GM21381 (cell line): ENCODE results near the gene PRSS35.
"Not testable (repeated sequence)": the region's sequence is repeated elsewhere in the genome, so short reads cannot be mapped to it uniquely, and the experiment has no call there.

Experiments used
- ATAC-seq: cut with Tn5 transposase; IDR thresholded peaks from one replicate; pipeline ENCODE4 v1.9.1; 2021; ENCODE audit warnings: mild to moderate bottlenecking, moderate library complexity; ENCODE audit not compliant: unreplicated experiment

The PRSS35 gene

GRCh38 chr6:83514866-83515466 is 2.6 kb downstream of the PRSS35 start:
- ATAC-seq, result no peak

DNA sequence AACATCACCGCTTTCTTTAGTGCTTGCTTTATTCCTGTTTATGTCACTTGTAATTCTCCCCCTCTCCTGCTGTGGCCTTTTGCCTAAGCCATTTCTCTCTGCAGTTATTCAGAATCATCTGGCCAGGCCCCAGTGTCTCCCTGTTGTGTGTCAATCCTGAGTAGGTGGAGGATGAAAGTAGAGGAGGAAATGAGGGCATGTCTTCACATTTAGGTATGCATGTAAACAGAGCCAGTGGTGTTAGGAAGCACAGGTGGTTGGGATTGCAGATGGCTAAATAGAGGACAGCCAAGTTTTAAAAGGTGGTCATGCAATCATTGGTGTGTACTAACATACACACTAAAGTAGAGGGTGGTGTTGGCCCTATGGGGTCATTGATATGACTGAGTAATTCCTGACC is 5.2 kb downstream of the PRSS35 start:
- no peak for ATAC-seq

GRCh38 chr6:83518816-83519480 is 6.6 kb downstream of the PRSS35 start:
- ATAC-seq, result no peak

- peak; percentile 84 for ATAC-seq
Measured at GRCh38 chr6:83536034-83536646, 23.8 kb downstream of the PRSS35 start.

DNA sequence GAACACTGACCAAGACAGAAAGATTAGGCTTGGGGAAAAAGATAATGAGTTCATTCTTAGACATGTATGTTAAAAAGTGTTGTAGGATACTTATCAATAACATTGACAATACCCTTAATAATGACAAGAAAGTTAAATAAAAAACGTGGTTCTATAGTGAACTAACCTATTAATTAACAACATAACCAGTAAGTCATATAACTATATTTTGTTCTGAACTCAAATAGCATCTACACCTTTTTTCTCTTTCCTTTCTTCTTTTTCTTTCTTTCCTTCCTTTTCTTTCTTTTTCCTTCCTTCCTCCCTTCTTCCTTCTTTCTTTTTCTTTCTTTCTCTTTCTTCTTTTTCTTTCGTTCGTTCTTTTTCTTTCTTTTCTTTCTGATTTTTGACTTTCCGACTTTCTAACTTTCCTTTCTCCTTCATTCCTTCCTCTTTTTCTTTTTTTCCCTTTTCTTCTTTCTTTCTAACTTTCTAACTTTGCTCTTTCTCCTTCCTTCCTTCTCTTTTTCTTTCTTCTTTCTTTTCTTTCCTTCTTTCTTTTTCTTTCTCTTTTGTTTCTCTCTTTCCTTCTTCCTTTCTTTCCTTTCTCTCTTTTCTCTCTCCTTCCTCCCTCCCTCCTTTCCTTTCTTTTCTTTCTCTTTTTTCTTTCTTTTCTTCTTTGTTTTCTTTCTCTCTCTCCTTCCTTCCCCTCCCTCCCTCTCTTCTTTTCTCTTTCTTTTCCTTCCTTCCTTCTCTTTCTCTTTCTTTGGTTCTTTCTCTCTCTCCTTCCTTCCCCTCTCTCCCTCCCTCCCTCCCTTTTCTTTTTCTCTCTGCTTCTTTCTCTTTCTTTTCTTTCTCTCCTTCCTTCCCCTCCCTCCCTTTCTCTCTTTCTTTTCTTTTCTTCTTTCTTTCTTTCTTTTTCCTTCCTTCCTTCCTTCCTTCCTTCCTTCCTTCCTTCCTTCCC is 24.6 kb downstream of the PRSS35 start:
- ATAC-seq, result no peak

DNA sequence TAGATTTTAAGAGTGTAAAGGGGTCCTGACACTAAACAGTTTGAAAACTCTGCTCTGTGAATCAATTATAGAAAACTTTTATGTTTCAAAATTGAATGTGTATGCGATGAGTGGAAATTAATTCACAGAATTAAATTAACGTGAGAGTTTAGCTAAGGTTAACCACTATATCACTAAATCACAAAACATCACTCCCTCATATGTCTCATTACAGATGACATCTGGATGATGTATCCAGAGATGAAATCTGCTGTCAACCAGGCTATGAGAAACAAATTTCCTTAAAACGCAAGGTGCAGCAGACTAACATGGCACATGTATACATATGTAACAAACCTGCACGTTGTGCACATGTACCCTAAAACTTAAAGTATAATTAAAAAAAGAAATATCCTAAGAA is 27.3 kb downstream of the PRSS35 start:
- ATAC-seq, result no peak

DNA sequence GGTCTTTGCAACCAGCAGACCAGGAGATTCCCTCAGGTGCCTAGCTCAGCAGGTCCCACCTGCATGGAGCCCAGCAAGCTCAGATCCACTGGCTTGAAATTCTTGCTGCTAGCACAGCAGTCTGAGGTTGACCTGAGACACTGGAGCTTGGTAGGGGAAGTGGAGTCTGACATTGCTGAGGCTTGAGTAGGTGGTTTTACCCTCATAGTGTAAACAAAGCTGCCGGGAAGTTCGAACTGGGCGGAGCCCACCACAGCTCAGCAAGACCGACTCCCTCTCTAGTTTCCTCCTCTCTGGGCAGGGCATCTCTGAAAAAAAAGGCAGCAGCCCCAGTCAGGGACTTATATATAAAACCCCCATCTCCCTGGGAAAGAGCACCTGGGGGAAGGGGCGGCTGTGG is 34.3 kb downstream of the PRSS35 start:
- ATAC-seq, result no peak

GRCh38 chr6:83550482-83550881 is 38.1 kb downstream of the PRSS35 start:
- not testable (repeated sequence) for ATAC-seq

DNA sequence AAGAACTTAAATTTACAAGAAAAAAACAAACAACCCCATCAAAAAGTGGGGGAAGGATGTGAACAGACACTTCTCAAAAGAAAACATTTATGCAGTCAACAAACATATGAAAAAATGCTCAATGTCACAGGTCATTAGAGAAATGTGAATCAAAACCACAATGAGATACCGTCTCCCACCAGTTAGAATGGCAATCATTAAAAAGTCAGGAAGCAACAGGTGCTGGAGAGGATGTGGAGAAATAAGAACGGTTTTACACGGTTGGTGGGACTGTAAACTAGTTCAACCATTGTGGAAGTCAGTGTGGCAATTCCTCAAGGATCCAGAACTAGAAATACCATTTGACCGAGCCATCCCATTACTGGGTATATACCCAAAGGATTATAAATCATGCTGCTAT is 39.4 kb downstream of the PRSS35 start:
- ATAC-seq, result not testable (repeated sequence)

DNA sequence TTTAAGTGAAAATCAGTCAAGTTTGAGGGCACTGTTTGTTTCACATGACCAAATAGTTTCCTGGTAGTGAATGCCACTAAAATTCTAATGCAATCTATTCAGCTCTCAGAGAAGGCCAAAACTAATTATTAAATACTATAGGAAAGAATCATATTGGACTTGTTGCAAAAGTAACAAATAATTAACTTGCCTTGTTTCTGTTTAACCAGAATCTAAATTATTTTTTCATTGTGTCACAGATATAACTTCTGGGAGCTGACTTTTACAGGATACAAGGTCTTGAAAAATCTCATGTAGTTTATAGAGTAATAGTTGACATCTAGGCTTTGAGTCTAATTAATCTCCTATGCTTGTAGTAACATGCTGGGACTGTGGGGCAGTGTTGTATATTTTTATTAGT is 44.5 kb downstream of the PRSS35 start:
- ATAC-seq, result no peak

DNA sequence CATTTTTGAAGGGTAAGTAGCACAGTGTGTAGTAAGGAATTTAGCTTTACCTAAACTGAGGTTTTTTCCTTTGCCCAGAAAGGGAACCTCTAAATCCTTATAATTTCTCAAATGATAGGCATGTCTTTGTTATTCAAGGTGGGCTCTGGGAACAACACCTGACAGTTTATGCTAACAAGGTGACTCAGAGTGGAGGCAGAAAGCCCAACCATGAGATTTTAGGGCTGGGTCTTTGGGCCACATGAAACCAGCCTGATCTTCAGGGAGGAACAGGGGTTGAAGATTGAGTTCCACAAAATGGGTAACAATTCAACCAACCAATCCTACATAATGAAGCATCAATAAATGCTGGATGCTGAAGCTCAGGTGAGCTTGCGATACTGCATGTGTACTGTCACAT is 46.6 kb downstream of the PRSS35 start:
- ATAC-seq, result no peak

- ATAC-seq, result not testable (repeated sequence)
Measured at GRCh38 chr6:83571663-83572185, 59.4 kb downstream of the PRSS35 start.

DNA sequence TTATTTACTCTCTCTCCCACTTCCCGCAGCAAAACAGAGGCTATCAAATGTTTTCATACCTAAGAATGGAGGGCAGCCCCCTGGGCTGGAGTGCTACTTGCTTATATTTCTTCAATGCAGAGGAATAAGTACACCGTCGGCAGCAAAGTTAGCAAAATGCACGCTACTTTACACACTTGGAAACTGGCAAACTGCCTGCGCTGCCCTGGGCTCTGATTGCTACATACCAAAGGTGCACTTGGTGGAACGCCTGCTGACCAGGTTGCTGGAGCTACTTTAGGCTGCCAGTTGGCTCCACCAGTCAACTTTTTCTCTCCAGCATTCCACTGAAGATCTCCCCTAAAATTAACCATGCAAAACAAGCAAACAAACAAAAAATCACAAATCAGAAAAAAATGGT is 62.4 kb downstream of the PRSS35 start:
- ATAC-seq, result no peak
